ENCODE results near the gene GRIK4.
"Not testable (repeated sequence)": the region's sequence is repeated elsewhere in the genome, so short reads cannot be mapped to it uniquely, and the experiment has no call there.

The GRIK4 gene

GRCh38 chr11:120601536-120601935, 90.0 kb downstream of the GRIK4 start:
- Mint-ChIP-seq H3K4me1 (ENCODE audit: low read depth) (no peaks in the 10 kb centered on the region), H3K9me3 (no peaks in the 10 kb centered on the region), H3K27me3 (peaks cover 4% of the 10 kb centered on the region), H3K36me3 (ENCODE audit: low read depth) (no peaks in the 10 kb centered on the region), H3K4me3 (no peak overlapping the region), H3K27ac (no peak overlapping the region)

DNA sequence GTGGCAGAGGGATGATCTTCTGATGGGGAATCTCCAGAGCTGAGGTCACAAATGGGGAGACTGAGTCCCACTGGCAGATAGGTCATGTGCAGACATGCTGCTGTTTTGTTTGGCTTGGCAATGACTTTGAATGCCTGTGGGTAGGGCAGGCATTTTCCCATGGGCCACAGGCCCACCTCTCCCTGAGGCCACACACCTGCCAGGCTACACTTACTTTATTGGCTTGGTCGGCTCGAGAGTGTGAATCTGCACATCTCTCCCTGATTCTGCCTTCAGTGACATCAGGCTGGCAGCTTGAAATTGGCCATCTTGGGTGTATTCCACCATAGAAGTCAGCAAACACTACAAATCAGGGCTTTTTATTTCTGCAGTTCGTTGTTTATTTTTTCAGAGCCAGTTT, 91.5 kb downstream of the GRIK4 start:
- Mint-ChIP-seq H3K4me1 (ENCODE audit: low read depth) (no peaks in the 10 kb centered on the region), H3K9me3 (no peaks in the 10 kb centered on the region), H3K36me3 (ENCODE audit: low read depth) (no peaks in the 10 kb centered on the region), H3K4me3 (no peak overlapping the region), H3K27me3 (peaks cover 3% of the 10 kb centered on the region), H3K27ac (no peak overlapping the region)

DNA sequence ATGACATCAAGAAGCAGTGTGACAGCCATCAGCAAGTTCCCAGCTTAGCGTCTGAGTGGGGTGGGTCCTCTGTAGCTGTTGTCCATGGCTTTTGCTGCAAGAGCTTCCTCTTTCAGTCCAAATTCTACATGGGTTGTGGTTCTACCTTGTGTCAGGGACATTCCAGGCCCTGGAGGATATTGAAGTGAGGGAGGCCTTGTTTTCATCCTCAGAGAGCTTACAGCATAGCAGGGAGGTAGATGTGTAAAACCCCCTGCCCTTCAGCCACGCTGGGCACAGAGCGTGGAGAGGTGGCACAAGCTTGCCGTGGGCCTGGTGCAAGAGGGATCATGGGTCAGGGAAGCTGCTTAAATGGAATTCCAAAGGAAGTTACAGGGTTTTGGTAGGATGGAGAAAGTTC, 93.9 kb downstream of the GRIK4 start:
- Mint-ChIP-seq H3K4me3 (no peak overlapping the region), H3K4me1 (ENCODE audit: low read depth) (no peaks in the 10 kb centered on the region), H3K36me3 (ENCODE audit: low read depth) (no peaks in the 10 kb centered on the region), H3K27ac (no peak overlapping the region), H3K27me3 (peaks cover 3% of the 10 kb centered on the region), H3K9me3 (no peaks in the 10 kb centered on the region)

DNA sequence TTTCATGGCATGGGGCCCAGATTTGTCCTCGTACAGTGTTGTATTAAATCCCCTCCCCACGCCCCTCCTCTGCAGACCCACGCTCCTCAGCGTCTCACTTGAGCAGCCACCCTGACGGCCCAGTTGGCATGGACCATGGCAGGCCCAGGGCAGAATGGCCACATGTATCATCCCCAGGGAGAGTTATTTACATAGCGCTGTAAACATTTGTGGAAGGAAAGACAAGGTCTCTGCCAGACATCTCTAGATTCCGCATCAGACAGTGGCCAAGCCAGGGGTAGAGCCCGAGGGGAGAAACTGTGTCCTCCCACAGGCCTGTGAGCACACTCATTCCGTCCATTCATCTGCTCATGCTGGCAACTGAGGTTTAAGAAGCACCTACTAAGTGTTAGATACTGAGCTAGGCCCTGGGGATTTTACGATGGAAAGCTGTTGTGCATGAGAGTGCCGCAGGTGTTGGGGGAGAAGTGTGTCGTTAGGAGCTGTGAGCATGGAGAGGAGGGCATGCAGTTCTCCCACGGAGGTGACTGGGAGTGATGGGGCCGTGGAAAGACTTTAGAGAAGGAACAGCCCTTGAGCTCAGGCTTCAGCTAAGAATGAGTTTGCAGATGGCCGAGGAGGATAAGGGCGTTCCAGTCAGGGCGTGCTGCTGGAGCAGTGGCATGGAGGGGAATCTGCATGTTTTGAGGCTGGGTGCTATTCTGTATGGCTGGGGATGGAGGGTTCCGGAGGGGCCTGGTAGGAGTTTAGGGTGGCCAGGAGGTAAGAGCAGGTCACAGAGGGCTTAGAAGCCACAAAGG, 94.9 kb downstream of the GRIK4 start:
- no peaks in the 10 kb centered on the region for H3K4me1 Mint-ChIP-seq (ENCODE audit: low read depth)
- peaks cover 3% of the 10 kb centered on the region for H3K27me3 Mint-ChIP-seq
- no peaks in the 10 kb centered on the region for H3K9me3 Mint-ChIP-seq
- H3K27ac Mint-ChIP-seq = no peak overlapping the region
- no peak overlapping the region for H3K4me3 Mint-ChIP-seq
- no peaks in the 10 kb centered on the region for H3K36me3 Mint-ChIP-seq (ENCODE audit: low read depth)

DNA sequence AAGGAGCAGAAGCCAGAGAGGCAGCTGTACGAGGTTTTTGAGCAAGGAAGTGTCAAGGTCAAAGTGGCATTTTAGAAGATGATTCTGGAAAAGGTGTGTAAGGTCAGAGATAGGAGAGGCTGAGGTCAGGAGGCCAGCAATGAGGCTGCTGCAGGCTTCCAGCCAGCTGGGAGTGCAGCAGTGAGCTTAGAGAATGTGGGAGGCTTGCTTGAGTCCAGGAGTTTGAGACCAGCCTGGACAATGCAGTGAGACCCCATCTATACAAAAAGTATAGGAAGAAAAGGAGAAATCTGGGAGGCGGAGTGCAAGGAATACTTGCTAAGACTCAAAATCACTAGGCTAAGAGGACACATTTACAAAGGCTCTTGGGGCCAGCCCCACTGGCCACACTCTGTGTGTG, 96.5 kb downstream of the GRIK4 start:
- Mint-ChIP-seq H3K27ac (no peak overlapping the region), H3K4me3 (no peak overlapping the region), H3K27me3 (no peaks in the 10 kb centered on the region)

GRCh38 chr11:120608760-120609211, 97.2 kb downstream of the GRIK4 start:
- Mint-ChIP-seq H3K27me3 (no peaks in the 10 kb centered on the region), H3K4me1 (ENCODE audit: low read depth) (peaks cover 12% of the 10 kb centered on the region), H3K9me3 (no peaks in the 10 kb centered on the region), H3K4me3 (no peak overlapping the region), H3K27ac (no peak overlapping the region), H3K36me3 (ENCODE audit: low read depth) (no peaks in the 10 kb centered on the region)

More for the DNA sequence above, 96.5 kb downstream of the GRIK4 start:
- H3K4me1 Mint-ChIP-seq (ENCODE audit: low read depth) = peaks cover 7% of the 10 kb centered on the region
- no peaks in the 10 kb centered on the region for H3K9me3 Mint-ChIP-seq
- no peaks in the 10 kb centered on the region for H3K36me3 Mint-ChIP-seq (ENCODE audit: low read depth)

- Mint-ChIP-seq H3K36me3 (ENCODE audit: low read depth) (no peaks in the 10 kb centered on the region), H3K27ac (no peak overlapping the region), H3K9me3 (no peaks in the 10 kb centered on the region), H3K4me1 (ENCODE audit: low read depth) (peaks cover 12% of the 10 kb centered on the region), H3K27me3 (no peaks in the 10 kb centered on the region), H3K4me3 (no peak overlapping the region)
Measured at GRCh38 chr11:120610111-120610510, 98.6 kb downstream of the GRIK4 start.

- Mint-ChIP-seq H3K27ac (no peak overlapping the region), H3K9me3 (no peaks in the 10 kb centered on the region)
Measured at GRCh38 chr11:120611581-120611980, 100.0 kb downstream of the GRIK4 start.

GRCh38 chr11:120612513-120613263, 101.1 kb downstream of the GRIK4 start:
- H3K36me3 Mint-ChIP-seq (ENCODE audit: low read depth) = no peaks in the 10 kb centered on the region
- no peaks in the 10 kb centered on the region for H3K27me3 Mint-ChIP-seq
- peak overlapping the region; percentile 30 for H3K4me3 Mint-ChIP-seq
- H3K9me3 Mint-ChIP-seq = peaks cover 3% of the 10 kb centered on the region
- peaks cover 12% of the 10 kb centered on the region for H3K4me1 Mint-ChIP-seq (ENCODE audit: low read depth)
- peak overlapping the region; percentile 27 for H3K27ac Mint-ChIP-seq

More at GRCh38 chr11:120611581-120611980, 100.0 kb downstream of the GRIK4 start:
- H3K36me3 Mint-ChIP-seq (ENCODE audit: low read depth) = no peaks in the 10 kb centered on the region
- H3K4me3 Mint-ChIP-seq = no peak overlapping the region
- H3K27me3 Mint-ChIP-seq = no peaks in the 10 kb centered on the region
- H3K4me1 Mint-ChIP-seq (ENCODE audit: low read depth) = peaks cover 12% of the 10 kb centered on the region

DNA sequence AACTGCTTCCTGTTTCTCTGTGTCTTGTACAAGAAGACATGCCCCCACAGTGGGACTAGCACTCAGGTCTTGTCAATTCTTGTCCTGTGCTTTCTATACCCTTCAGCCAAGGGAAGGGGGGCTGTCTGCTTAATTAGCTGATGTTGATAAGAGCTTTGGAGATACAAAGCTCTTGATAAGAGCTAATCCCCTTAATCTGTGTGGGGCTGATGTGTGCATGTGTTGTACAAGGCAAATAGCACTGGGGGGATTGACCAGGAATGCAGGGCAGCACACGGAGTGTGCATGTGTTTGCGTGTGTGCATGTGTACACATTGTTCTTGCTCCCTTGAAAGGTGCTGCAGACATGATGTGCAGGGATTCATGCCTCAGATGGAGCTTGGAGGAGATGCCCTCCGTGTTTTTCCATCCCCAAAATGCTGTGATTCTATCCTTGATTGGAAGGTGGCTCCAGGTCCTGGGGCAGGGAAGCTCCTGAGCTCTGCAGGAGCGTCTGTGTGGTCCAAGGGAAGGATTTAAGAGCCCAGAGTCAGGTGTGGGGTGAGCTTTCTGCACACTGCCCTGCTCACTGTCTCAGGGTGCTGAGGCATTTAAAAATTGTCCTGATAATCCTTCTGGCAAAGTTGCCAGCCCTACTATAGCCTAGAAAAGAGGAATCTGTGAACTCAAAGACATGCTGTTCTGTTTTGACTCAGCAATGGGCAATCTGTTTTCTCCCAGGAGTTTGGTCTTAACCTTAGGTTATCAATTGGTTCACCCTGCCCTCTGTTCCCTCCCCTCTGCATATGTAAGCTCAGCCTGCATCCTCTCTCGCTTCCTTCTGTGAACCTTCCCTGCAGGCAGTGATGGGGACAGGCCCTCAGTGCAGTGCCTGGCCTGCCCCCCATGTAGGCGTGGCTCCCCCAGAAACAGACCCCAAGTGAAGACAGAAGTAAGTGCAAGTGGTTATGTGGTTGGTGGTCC, 102.0 kb downstream of the GRIK4 start:
- H3K9me3 Mint-ChIP-seq = peaks cover 9% of the 10 kb centered on the region
- peaks cover 12% of the 10 kb centered on the region for H3K4me1 Mint-ChIP-seq (ENCODE audit: low read depth)
- no peak overlapping the region for H3K4me3 Mint-ChIP-seq
- H3K36me3 Mint-ChIP-seq (ENCODE audit: low read depth) = no peaks in the 10 kb centered on the region
- peak overlapping the region; percentile 27 for H3K27ac Mint-ChIP-seq
- H3K27me3 Mint-ChIP-seq = no peaks in the 10 kb centered on the region

GRCh38 chr11:120615391-120615790, 103.8 kb downstream of the GRIK4 start:
- Mint-ChIP-seq H3K4me1 (ENCODE audit: low read depth) (peaks cover 12% of the 10 kb centered on the region), H3K36me3 (ENCODE audit: low read depth) (no peaks in the 10 kb centered on the region), H3K27ac (no peak overlapping the region), H3K27me3 (no peaks in the 10 kb centered on the region), H3K4me3 (no peak overlapping the region), H3K9me3 (peaks cover 9% of the 10 kb centered on the region)

- H3K36me3 Mint-ChIP-seq (ENCODE audit: low read depth) = no peaks in the 10 kb centered on the region
- no peak overlapping the region for H3K4me3 Mint-ChIP-seq
- no peak overlapping the region for H3K27ac Mint-ChIP-seq
- H3K27me3 Mint-ChIP-seq = no peaks in the 10 kb centered on the region
- H3K4me1 Mint-ChIP-seq (ENCODE audit: low read depth) = peaks cover 2% of the 10 kb centered on the region
- H3K9me3 Mint-ChIP-seq = peaks cover 9% of the 10 kb centered on the region
Measured at GRCh38 chr11:120618399-120618798, 106.9 kb downstream of the GRIK4 start.

GRCh38 chr11:120622189-120622875, 110.8 kb downstream of the GRIK4 start:
- Mint-ChIP-seq H3K27ac (no peak overlapping the region), H3K9me3 (peaks cover 9% of the 10 kb centered on the region), H3K4me1 (ENCODE audit: low read depth) (peaks cover 4% of the 10 kb centered on the region), H3K36me3 (ENCODE audit: low read depth) (no peaks in the 10 kb centered on the region), H3K4me3 (no peak overlapping the region), H3K27me3 (peaks cover 4% of the 10 kb centered on the region)

- H3K9me3 Mint-ChIP-seq; H3K4me1 Mint-ChIP-seq (ENCODE audit: low read depth); H3K4me3 Mint-ChIP-seq; H3K27me3 Mint-ChIP-seq; H3K36me3 Mint-ChIP-seq (ENCODE audit: low read depth): not testable (repeated sequence)
- H3K27ac Mint-ChIP-seq = peak overlapping the region; percentile 45
Measured at GRCh38 chr11:120624992-120625391, 113.4 kb downstream of the GRIK4 start.
